NT2/D1 (cell line): Measurements from ENCODE around the gene MCHR1.

ENCODE experiments used
- SUZ12 ChIP-seq: IDR thresholded peaks from 2 replicates; pipeline ENCODE4 v1.6.1; 2011; ENCODE audit not compliant: insufficient read length, insufficient read depth; ENCODE audit errors: extremely low read depth
- YY1 ChIP-seq: IDR thresholded peaks from 2 replicates; pipeline ENCODE4 v1.6.1; 2011; ENCODE audit not compliant: insufficient read length, insufficient read depth
- ZNF274 ChIP-seq: IDR thresholded peaks from 2 replicates; pipeline ENCODE4 v1.6.1; 2011; ENCODE audit warnings: mild to moderate bottlenecking, low read depth, low read length

DNA sequence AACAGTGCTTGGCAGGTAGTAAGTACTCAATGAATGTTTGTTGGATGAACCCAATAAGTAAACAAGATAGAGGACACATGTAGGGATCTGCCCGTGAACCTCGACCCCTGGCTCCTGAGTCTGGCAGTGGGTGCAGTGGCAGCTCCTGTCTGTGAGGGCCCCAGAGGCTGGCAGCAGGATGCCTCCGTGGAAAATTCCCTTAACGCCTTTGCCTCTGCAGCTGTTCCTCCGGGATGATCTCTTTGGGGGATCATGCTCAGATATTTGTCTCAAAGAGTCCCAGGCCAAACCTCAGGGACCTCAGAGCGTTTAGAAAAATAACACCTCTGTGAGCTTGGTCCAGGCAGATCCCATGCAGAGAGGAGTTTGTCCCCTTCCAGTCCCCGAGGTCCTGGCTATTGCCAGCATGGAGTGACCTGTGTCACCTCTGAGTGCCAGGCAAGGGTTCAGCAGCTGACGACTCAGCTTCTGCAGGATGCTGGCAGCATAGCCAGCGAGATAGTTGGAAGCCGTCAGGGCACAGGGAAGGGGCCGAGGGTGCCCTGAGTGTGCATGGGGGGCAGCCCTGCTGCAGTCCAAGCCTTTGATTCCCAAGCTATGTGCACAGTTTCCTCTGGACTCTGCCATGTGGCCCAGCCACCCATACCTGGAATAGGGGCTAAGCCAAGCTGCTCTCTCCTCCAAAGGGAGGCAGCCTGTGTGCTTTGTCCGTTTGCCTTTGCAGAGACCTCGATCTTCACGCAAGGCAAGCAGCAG is 613 bp upstream of the MCHR1 start:
- TF ChIP-seq YY1 (no peak), ZNF274 (no peak), SUZ12 (no peak)
